ENCODE results near the gene SF3B1. TPM values are rescaled to one million over a fixed set of nuclear protein-coding genes. Genes with fewer than 3 reads are reported as not detected.
A peak's percentile ranks its signal among the peaks of the same experiment; 100 is the strongest.

The SF3B1 gene
- total and polyA plus RNA-seq, 2 of the 13 experiments (the other 11 are each of a cell fraction or from before 2014, with no cell fraction given): 387 to 750 TPM

DNA sequence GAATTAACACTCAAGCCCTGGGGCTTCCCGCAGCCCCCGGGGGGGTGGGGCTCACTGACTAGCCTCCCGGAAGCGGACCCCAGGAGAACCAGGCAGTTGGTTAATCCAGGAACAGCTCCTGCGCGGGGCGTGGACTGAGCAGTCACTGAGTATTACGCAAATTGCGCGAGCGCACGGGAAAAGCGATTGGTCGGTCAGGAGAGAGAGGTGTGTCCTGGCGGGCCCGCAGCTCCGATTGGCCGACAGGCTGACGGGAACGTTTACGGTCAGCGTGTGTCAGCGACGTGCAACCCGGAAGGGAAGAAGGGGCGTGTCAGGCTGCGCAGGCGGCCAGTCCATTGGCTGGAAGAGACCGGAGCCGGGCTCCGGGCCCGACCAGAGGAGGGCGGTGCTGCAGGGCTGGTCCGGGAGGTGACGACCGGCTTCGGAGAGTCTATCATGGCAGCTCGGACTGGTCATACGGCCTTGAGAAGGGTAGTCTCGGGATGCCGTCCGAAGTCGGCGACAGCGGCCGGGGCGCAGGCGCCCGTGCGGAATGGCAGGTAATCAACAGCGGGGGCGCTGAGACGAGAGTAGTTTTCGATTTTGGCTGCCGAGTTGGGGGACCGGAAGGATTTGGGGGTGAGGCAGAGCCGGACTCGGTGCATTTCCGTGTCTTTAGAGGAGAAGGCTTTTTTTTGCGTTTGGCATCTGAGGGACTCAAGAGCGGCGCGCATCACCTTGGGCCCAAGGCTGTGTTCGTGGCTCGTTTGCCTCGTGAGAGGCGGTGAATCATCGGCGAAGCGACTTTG lies 18.5 kb upstream of the SF3B1 start, which contains the start of gene COQ10B (continued):
- peak; percentile 92 for TF ChIP-seq MEIS1 (CRISPR knock-in tag; IDR thresholded peaks at IDR 0.05; ENCODE audit: borderline replicate concordance)
- TF ChIP-seq, protein P1, sequence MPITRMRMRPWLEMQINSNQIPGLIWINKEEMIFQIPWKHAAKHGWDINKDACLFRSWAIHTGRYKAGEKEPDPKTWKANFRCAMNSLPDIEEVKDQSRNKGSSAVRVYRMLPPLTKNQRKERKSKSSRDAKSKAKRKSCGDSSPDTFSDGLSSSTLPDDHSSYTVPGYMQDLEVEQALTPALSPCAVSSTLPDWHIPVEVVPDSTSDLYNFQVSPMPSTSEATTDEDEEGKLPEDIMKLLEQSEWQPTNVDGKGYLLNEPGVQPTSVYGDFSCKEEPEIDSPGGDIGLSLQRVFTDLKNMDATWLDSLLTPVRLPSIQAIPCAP (CRISPR knock-in tag; IDR thresholded peaks at IDR 0.05; ENCODE audit: low read depth): no peak
- peak; percentile 52; the same call in 1 of the 2 replicates for TF ChIP-seq RFXAP (CRISPR knock-in tag; IDR thresholded peaks at IDR 0.05; ENCODE audit: borderline replicate concordance)
- peak; percentile 65; the same call in 1 of the 2 replicates for TF ChIP-seq ZNF33A (CRISPR knock-in tag; IDR thresholded peaks at IDR 0.05; ENCODE audit: borderline replicate concordance)
- TF ChIP-seq, protein P2, sequence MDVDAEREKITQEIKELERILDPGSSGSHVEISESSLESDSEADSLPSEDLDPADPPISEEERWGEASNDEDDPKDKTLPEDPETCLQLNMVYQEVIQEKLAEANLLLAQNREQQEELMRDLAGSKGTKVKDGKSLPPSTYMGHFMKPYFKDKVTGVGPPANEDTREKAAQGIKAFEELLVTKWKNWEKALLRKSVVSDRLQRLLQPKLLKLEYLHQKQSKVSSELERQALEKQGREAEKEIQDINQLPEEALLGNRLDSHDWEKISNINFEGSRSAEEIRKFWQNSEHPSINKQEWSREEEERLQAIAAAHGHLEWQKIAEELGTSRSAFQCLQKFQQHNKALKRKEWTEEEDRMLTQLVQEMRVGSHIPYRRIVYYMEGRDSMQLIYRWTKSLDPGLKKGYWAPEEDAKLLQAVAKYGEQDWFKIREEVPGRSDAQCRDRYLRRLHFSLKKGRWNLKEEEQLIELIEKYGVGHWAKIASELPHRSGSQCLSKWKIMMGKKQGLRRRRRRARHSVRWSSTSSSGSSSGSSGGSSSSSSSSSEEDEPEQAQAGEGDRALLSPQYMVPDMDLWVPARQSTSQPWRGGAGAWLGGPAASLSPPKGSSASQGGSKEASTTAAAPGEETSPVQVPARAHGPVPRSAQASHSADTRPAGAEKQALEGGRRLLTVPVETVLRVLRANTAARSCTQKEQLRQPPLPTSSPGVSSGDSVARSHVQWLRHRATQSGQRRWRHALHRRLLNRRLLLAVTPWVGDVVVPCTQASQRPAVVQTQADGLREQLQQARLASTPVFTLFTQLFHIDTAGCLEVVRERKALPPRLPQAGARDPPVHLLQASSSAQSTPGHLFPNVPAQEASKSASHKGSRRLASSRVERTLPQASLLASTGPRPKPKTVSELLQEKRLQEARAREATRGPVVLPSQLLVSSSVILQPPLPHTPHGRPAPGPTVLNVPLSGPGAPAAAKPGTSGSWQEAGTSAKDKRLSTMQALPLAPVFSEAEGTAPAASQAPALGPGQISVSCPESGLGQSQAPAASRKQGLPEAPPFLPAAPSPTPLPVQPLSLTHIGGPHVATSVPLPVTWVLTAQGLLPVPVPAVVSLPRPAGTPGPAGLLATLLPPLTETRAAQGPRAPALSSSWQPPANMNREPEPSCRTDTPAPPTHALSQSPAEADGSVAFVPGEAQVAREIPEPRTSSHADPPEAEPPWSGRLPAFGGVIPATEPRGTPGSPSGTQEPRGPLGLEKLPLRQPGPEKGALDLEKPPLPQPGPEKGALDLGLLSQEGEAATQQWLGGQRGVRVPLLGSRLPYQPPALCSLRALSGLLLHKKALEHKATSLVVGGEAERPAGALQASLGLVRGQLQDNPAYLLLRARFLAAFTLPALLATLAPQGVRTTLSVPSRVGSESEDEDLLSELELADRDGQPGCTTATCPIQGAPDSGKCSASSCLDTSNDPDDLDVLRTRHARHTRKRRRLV (CRISPR knock-in tag; IDR thresholded peaks at IDR 0.05): peak; percentile 88
- peak; percentile 76; the same call in 1 of the 2 replicates for TF ChIP-seq ZNF468 (CRISPR knock-in tag; IDR thresholded peaks at IDR 0.05)
- TF ChIP-seq TEAD2 (CRISPR knock-in tag; IDR thresholded peaks at IDR 0.05): no peak
- peak; percentile 91; the same call in 1 of the 2 replicates for TF ChIP-seq ZNF230 (CRISPR knock-in tag; IDR thresholded peaks at IDR 0.05)
- TF ChIP-seq, protein P3, sequence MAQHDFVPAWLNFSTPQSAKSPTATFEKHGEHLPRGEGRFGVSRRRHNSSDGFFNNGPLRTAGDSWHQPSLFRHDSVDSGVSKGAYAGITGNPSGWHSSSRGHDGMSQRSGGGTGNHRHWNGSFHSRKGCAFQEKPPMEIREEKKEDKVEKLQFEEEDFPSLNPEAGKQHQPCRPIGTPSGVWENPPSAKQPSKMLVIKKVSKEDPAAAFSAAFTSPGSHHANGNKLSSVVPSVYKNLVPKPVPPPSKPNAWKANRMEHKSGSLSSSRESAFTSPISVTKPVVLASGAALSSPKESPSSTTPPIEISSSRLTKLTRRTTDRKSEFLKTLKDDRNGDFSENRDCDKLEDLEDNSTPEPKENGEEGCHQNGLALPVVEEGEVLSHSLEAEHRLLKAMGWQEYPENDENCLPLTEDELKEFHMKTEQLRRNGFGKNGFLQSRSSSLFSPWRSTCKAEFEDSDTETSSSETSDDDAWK (CRISPR knock-in tag; IDR thresholded peaks at IDR 0.05): no peak
- TF ChIP-seq PTBP1 (IDR thresholded peaks at IDR 0.05; ENCODE audit: low read depth, low read length, poor library complexity, severe bottlenecking): peak; percentile 21
- TF ChIP-seq, protein P4, sequence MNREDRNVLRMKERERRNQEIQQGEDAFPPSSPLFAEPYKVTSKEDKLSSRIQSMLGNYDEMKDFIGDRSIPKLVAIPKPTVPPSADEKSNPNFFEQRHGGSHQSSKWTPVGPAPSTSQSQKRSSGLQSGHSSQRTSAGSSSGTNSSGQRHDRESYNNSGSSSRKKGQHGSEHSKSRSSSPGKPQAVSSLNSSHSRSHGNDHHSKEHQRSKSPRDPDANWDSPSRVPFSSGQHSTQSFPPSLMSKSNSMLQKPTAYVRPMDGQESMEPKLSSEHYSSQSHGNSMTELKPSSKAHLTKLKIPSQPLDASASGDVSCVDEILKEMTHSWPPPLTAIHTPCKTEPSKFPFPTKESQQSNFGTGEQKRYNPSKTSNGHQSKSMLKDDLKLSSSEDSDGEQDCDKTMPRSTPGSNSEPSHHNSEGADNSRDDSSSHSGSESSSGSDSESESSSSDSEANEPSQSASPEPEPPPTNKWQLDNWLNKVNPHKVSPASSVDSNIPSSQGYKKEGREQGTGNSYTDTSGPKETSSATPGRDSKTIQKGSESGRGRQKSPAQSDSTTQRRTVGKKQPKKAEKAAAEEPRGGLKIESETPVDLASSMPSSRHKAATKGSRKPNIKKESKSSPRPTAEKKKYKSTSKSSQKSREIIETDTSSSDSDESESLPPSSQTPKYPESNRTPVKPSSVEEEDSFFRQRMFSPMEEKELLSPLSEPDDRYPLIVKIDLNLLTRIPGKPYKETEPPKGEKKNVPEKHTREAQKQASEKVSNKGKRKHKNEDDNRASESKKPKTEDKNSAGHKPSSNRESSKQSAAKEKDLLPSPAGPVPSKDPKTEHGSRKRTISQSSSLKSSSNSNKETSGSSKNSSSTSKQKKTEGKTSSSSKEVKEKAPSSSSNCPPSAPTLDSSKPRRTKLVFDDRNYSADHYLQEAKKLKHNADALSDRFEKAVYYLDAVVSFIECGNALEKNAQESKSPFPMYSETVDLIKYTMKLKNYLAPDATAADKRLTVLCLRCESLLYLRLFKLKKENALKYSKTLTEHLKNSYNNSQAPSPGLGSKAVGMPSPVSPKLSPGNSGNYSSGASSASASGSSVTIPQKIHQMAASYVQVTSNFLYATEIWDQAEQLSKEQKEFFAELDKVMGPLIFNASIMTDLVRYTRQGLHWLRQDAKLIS (CRISPR knock-in tag; IDR thresholded peaks at IDR 0.05): no peak; the same call in 1 of the 2 replicates
- TF ChIP-seq, protein P5, sequence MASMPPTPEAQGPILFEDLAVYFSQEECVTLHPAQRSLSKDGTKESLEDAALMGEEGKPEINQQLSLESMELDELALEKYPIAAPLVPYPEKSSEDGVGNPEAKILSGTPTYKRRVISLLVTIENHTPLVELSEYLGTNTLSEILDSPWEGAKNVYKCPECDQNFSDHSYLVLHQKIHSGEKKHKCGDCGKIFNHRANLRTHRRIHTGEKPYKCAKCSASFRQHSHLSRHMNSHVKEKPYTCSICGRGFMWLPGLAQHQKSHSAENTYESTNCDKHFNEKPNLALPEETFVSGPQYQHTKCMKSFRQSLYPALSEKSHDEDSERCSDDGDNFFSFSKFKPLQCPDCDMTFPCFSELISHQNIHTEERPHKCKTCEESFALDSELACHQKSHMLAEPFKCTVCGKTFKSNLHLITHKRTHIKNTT (CRISPR knock-in tag; IDR thresholded peaks at IDR 0.05): no peak
- no peak for TF ChIP-seq RFX1 (IDR thresholded peaks at IDR 0.05)
